HEK293T (cell line): ENCODE results near the gene IRF2.

ENCODE experiments used
- ARNT ChIP-seq: fragments of 450-650 bp; IDR thresholded peaks from 2 replicates; pipeline ENCODE4 v1.6.1; 2017; ENCODE audit warnings: mild to moderate bottlenecking
- BHLHE40 ChIP-seq: fragments of 450-650 bp; IDR thresholded peaks from 2 replicates; pipeline ENCODE4 v1.6.1; 2016; ENCODE audit warnings: mild to moderate bottlenecking, moderate library complexity, borderline replicate concordance
- CTBP1 ChIP-seq: fragments of 450-650 bp; IDR thresholded peaks from 2 replicates; pipeline ENCODE4 v1.6.1; 2016; ENCODE audit warnings: borderline replicate concordance
- ELF4 ChIP-seq: fragments of 450-650 bp; IDR thresholded peaks from 2 replicates; pipeline ENCODE4 v1.6.1; 2017; ENCODE audit warnings: antibody characterized with exemption
- FOXA1 ChIP-seq: fragments of 450-650 bp; IDR thresholded peaks from 2 replicates; pipeline ENCODE4 v1.6.1; 2016; ENCODE audit warnings: mild to moderate bottlenecking
- FOXK2 ChIP-seq: fragments of 450-650 bp; IDR thresholded peaks from 2 replicates; pipeline ENCODE4 v1.6.1; 2016; ENCODE audit warnings: mild to moderate bottlenecking
- FOXM1 ChIP-seq: fragments of 450-650 bp; IDR thresholded peaks from 2 replicates; pipeline ENCODE4 v1.6.1; 2017; ENCODE audit warnings: mild to moderate bottlenecking, borderline replicate concordance
- HDGF ChIP-seq: fragments of 450-650 bp; IDR thresholded peaks from 2 replicates; pipeline ENCODE4 v1.6.1; 2017; ENCODE audit warnings: antibody characterized with exemption, borderline replicate concordance
- SP1 ChIP-seq: fragments of 450-650 bp; IDR thresholded peaks from 2 replicates; pipeline ENCODE4 v1.6.1; 2017
- SUZ12 ChIP-seq: fragments of 450-650 bp; IDR thresholded peaks from 2 replicates; pipeline ENCODE4 v1.6.1; 2016; ENCODE audit warnings: mild to moderate bottlenecking
- TARDBP ChIP-seq: fragments of 450-650 bp; IDR thresholded peaks from 2 replicates; pipeline ENCODE4 v1.6.1; 2016
- ZNF384 ChIP-seq: fragments of 450-650 bp; IDR thresholded peaks from 2 replicates; pipeline ENCODE4 v1.6.1; 2016
- TF ChIP-seq, protein P1 (sequence below): fragments of 450-650 bp; IDR thresholded peaks from 2 replicates; pipeline ENCODE4 v1.6.1; 2016

DNA sequence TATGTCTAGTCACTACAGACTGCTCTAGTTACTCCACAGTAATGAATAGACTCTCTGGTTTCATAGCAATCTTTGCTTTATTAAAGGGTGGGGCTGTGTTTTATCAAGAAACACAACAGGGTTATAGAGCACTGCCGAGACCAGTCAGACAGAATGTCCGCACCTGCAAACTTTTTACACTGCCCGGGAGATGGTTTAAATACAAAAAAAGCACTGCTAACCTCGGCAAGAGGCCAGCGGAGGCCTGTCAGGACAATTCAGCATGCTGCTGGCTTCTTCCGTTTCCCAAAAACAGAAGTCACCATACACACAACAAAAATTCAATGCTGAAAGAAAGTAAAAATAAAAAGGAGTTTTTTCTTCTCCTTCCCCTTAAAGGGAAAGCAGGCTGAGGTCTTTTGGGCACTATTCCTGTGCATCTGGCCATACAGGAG, 67.4 kb downstream of the IRF2 start:
- TF ChIP-seq FOXM1 (no peak), HDGF (no peak), FOXK2 (no peak), SUZ12 (no peak), ELF4 (no peak), ZNF384 (no peak), TARDBP (no peak), SP1 (no peak), BHLHE40 (no peak), ARNT (no peak), CTBP1 (no peak), FOXA1 (no peak)
- TF ChIP-seq, protein P1, sequence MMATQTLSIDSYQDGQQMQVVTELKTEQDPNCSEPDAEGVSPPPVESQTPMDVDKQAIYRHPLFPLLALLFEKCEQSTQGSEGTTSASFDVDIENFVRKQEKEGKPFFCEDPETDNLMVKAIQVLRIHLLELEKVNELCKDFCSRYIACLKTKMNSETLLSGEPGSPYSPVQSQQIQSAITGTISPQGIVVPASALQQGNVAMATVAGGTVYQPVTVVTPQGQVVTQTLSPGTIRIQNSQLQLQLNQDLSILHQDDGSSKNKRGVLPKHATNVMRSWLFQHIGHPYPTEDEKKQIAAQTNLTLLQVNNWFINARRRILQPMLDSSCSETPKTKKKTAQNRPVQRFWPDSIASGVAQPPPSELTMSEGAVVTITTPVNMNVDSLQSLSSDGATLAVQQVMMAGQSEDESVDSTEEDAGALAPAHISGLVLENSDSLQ, result no peak
